Adipocyte (in vitro differentiated cells): Measurements from ENCODE around the gene PRX.

Experiments used
- DNase-seq: peaks from one replicate; pipeline ENCODE4 v3.0.0-alpha.2; 2015; ENCODE audit warnings: low read depth
- H3K27me3 ChIP-seq: replicated peaks from 2 replicates; pipeline ENCODE4 v1.7.0; 2013; ENCODE audit warnings: mild to moderate bottlenecking, low read length, moderate library complexity; ENCODE audit not compliant: control insufficient read depth, insufficient read depth
- H3K36me3 ChIP-seq: 2 replicates; pipeline ENCODE4 v1.7.0; 2013; ENCODE audit warnings: low read length, mild to moderate bottlenecking, moderate library complexity; ENCODE audit not compliant: control insufficient read depth, insufficient read depth, severe bottlenecking
- H3K4me1 ChIP-seq: 2 replicates; pipeline ENCODE4 v1.7.0; 2013; ENCODE audit warnings: mild to moderate bottlenecking, low read length, moderate library complexity; ENCODE audit not compliant: control insufficient read depth, insufficient read depth
- H3K4me3 ChIP-seq: 2 replicates; pipeline ENCODE4 v1.7.0; 2013; ENCODE audit warnings: mild to moderate bottlenecking, low read length, moderate library complexity
- H3K9ac ChIP-seq: 2 replicates; pipeline ENCODE4 v1.7.0; 2013; ENCODE audit warnings: mild to moderate bottlenecking, low read length, moderate library complexity
- H3K9me3 ChIP-seq: 2 replicates; pipeline ENCODE4 v1.7.0; 2013; ENCODE audit warnings: mild to moderate bottlenecking, low read length, moderate library complexity; ENCODE audit not compliant: control insufficient read depth

PRX gene

GRCh38 chr19:40420766-40421765, 7.9 kb upstream of the PRX start:
- peaks cover 14% of the 10 kb centered on the region for H3K36me3 ChIP-seq
- peaks cover 23% of the 10 kb centered on the region for H3K4me1 ChIP-seq
- H3K4me3 ChIP-seq, result peak overlapping the region; percentile 88
- no peaks in the 10 kb centered on the region for H3K9me3 ChIP-seq
- peak; percentile 97 for DNase-seq
- no peaks in the 10 kb centered on the region for H3K27me3 ChIP-seq
- peak overlapping the region; percentile 98 for H3K9ac ChIP-seq

GRCh38 chr19:40420451-40420765, 7.2 kb upstream of the PRX start:
- DNase-seq, result no peak
- peak overlapping the region; percentile 88 for H3K4me3 ChIP-seq

GRCh38 chr19:40419780-40420179, 6.6 kb upstream of the PRX start:
- DNase-seq, result no peak
- Histone ChIP-seq H3K4me3 (no peak overlapping the region), H3K36me3 (peaks cover 14% of the 10 kb centered on the region), H3K9me3 (no peaks in the 10 kb centered on the region), H3K27me3 (no peaks in the 10 kb centered on the region), H3K9ac (no peak overlapping the region), H3K4me1 (peaks cover 23% of the 10 kb centered on the region)

More at GRCh38 chr19:40420451-40420765, 7.2 kb upstream of the PRX start:
- no peaks in the 10 kb centered on the region for H3K9me3 ChIP-seq
- peaks cover 14% of the 10 kb centered on the region for H3K36me3 ChIP-seq
- peak overlapping the region; percentile 98 for H3K9ac ChIP-seq
- H3K27me3 ChIP-seq, result no peaks in the 10 kb centered on the region
- H3K4me1 ChIP-seq, result peaks cover 23% of the 10 kb centered on the region

GRCh38 chr19:40419066-40419612, 6.0 kb upstream of the PRX start:
- no peaks in the 10 kb centered on the region for H3K27me3 ChIP-seq
- no peak for DNase-seq
- H3K36me3 ChIP-seq, result peaks cover 14% of the 10 kb centered on the region
- no peak overlapping the region for H3K4me3 ChIP-seq
- H3K9ac ChIP-seq, result no peak overlapping the region
- H3K4me1 ChIP-seq, result peaks cover 22% of the 10 kb centered on the region
- no peaks in the 10 kb centered on the region for H3K9me3 ChIP-seq

- Histone ChIP-seq H3K4me3 (no peak overlapping the region), H3K9ac (no peak overlapping the region), H3K36me3 (peaks cover 10% of the 10 kb centered on the region), H3K27me3 (no peaks in the 10 kb centered on the region), H3K4me1 (peaks cover 16% of the 10 kb centered on the region), H3K9me3 (no peaks in the 10 kb centered on the region)
- no peak for DNase-seq
Observed at GRCh38 chr19:40418040-40418439, 4.9 kb upstream of the PRX start.

GRCh38 chr19:40417643-40417981, 4.4 kb upstream of the PRX start:
- Histone ChIP-seq H3K36me3 (peaks cover 6% of the 10 kb centered on the region), H3K9ac (no peak overlapping the region), H3K27me3 (no peaks in the 10 kb centered on the region), H3K9me3 (no peaks in the 10 kb centered on the region), H3K4me3 (no peak overlapping the region), H3K4me1 (peaks cover 13% of the 10 kb centered on the region)
- no peak for DNase-seq

GRCh38 chr19:40416918-40417642, 3.9 kb upstream of the PRX start:
- Histone ChIP-seq H3K4me1 (peaks cover 9% of the 10 kb centered on the region), H3K36me3 (peaks cover under 1% of the 10 kb centered on the region), H3K9me3 (no peaks in the 10 kb centered on the region), H3K4me3 (no peak overlapping the region), H3K27me3 (peaks cover 3% of the 10 kb centered on the region), H3K9ac (no peak overlapping the region)
- no peak for DNase-seq

- H3K9ac ChIP-seq, result no peak overlapping the region
- H3K4me3 ChIP-seq, result no peak overlapping the region
- no peaks in the 10 kb centered on the region for H3K4me1 ChIP-seq
- DNase-seq, result no peak
- no peaks in the 10 kb centered on the region for H3K9me3 ChIP-seq
- H3K36me3 ChIP-seq, result no peaks in the 10 kb centered on the region
- peaks cover 3% of the 10 kb centered on the region for H3K27me3 ChIP-seq
Observed at GRCh38 chr19:40415768-40416167, 2.6 kb upstream of the PRX start.

GRCh38 chr19:40414542-40415535, 1.7 kb upstream of the PRX start:
- no peaks in the 10 kb centered on the region for H3K9me3 ChIP-seq
- DNase-seq, result peak; percentile 24
- no peak overlapping the region for H3K4me3 ChIP-seq
- no peaks in the 10 kb centered on the region for H3K4me1 ChIP-seq
- peaks cover 3% of the 10 kb centered on the region for H3K27me3 ChIP-seq
- H3K9ac ChIP-seq, result no peak overlapping the region
- H3K36me3 ChIP-seq, result no peaks in the 10 kb centered on the region

GRCh38 chr19:40412866-40413265, 312 bp downstream of the PRX start:
- Histone ChIP-seq H3K9me3 (no peaks in the 10 kb centered on the region), H3K27me3 (peaks cover 3% of the 10 kb centered on the region), H3K9ac (no peak overlapping the region), H3K36me3 (no peaks in the 10 kb centered on the region), H3K4me3 (no peak overlapping the region), H3K4me1 (no peaks in the 10 kb centered on the region)
- DNase-seq, result no peak
